ENCODE measurements around the gene CBX8.
"Not testable (repeated sequence)": the region's sequence is repeated elsewhere in the genome, so short reads cannot be mapped to it uniquely, and the experiment has no call there.

CBX8 gene

GRCh38 chr17:79755591-79755990 is 41.3 kb downstream of the CBX8 start:
- no peak overlapping the region for H3K4me3 ChIP-seq (ENCODE audit: control insufficient read depth, low read depth, low read length)
- TF ChIP-seq CTCF (conservative IDR thresholded peaks at IDR 0.05; ENCODE audit: control insufficient read depth, insufficient read depth, low read depth, low read length), result no peak
- no peak for DNase-seq (ENCODE audit: low read depth)

GRCh38 chr17:79754903-79755302 is 42.0 kb downstream of the CBX8 start:
- H3K4me3 ChIP-seq (ENCODE audit: control insufficient read depth, low read depth, low read length); DNase-seq (ENCODE audit: low read depth): not testable (repeated sequence)

- no peak for DNase-seq (ENCODE audit: low read depth)
Measured at GRCh38 chr17:79754370-79754769, 42.5 kb downstream of the CBX8 start.

GRCh38 chr17:79752175-79752574 is 44.7 kb downstream of the CBX8 start:
- DNase-seq (ENCODE audit: low read depth), result no peak
- no peak overlapping the region for H3K4me3 ChIP-seq (ENCODE audit: control insufficient read depth, low read depth, low read length)
- TF ChIP-seq CTCF (conservative IDR thresholded peaks at IDR 0.05; ENCODE audit: control insufficient read depth, insufficient read depth, low read depth, low read length), result no peak

More at GRCh38 chr17:79754370-79754769, 42.5 kb downstream of the CBX8 start:
- TF ChIP-seq CTCF (conservative IDR thresholded peaks at IDR 0.05; ENCODE audit: control insufficient read depth, insufficient read depth, low read depth, low read length), result no peak
- H3K4me3 ChIP-seq (ENCODE audit: control insufficient read depth, low read depth, low read length), result no peak overlapping the region

- H3K4me3 ChIP-seq (ENCODE audit: control insufficient read depth, low read depth, low read length), result no peak overlapping the region
- no peak for TF ChIP-seq CTCF (conservative IDR thresholded peaks at IDR 0.05; ENCODE audit: control insufficient read depth, insufficient read depth, low read depth, low read length)
- no peak for DNase-seq (ENCODE audit: low read depth)
Measured at GRCh38 chr17:79750650-79751545, 46.0 kb downstream of the CBX8 start.

- DNase-seq (ENCODE audit: low read depth), result no peak
- no peak overlapping the region for H3K4me3 ChIP-seq (ENCODE audit: control insufficient read depth, low read depth, low read length)
- TF ChIP-seq CTCF (conservative IDR thresholded peaks at IDR 0.05; ENCODE audit: control insufficient read depth, insufficient read depth, low read depth, low read length), result no peak
Measured at GRCh38 chr17:79749958-79750357, 46.9 kb downstream of the CBX8 start.

- peak; percentile 80 for DNase-seq (ENCODE audit: low read depth)
- no peak overlapping the region for H3K4me3 ChIP-seq (ENCODE audit: control insufficient read depth, low read depth, low read length)
- no peak for TF ChIP-seq CTCF (conservative IDR thresholded peaks at IDR 0.05; ENCODE audit: control insufficient read depth, insufficient read depth, low read depth, low read length)
Measured at GRCh38 chr17:79749156-79749815, 47.6 kb downstream of the CBX8 start.
